Sigmoid colon (tissue), 3 donors: ENCODE results near the gene SLCO3A1.

Experiments used
- CTCF ChIP-seq, 4 experiments: fragments of 450-650 bp in 3 of 4; fragments of 200-600 bp in 1 of 4; IDR thresholded peaks; one replicate each; pipeline ENCODE4 v1.5.1; 2016 to 2019; ENCODE audit warnings: antibody characterized with exemption in 4 of 4, mild to moderate bottlenecking in 3 of 4, moderate library complexity in 2 of 4
- POLR2A ChIP-seq, 2 donors: fragments of 450-650 bp; IDR thresholded peaks; one replicate each; pipeline ENCODE4 v1.6.1; 2016; ENCODE audit warnings: antibody characterized with exemption in 2 of 2, mild to moderate bottlenecking in 2 of 2, moderate library complexity in 2 of 2

DNA sequence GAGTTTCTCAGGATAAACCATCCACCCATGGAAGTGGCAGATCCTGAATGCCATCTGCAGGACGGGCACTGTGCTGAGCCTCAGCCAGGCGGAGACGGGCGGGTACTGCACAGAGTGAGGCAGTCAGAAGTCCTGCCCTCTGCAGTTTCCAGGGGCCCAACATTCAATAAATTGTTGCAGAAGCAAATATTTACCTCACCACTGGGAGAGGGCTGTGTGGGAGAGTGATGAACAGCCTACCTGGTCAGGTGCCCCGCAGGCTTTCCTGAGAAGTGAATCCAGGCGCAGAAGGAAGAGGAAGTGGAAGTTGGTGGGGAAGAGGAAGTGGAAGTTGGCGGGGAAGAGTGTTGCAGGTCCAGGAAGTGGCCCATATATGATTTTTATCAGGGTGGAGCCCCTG, 100.8 kb downstream of the SLCO3A1 start:
- TF ChIP-seq CTCF (IDR thresholded peaks at IDR 0.05) (peak in 1 of 4 experiments; percentile 12), POLR2A (IDR thresholded peaks at IDR 0.05) (no peak)
